Stimulated activated CD8-positive, alpha-beta memory T cell treated with anti-CD3 and anti-CD28 coated beads, Interleukin-12 subunit alpha, Interleukin-12 subunit beta, amount 100 ng/mL, for 1 hour (primary cell): ENCODE data around the gene ZBTB38.

Source experiments
- DNase-seq: peaks from one replicate; pipeline ENCODE4 v3.0.0-alpha.2; 2020; ENCODE audit warnings: low read depth

The ZBTB38 gene

DNA sequence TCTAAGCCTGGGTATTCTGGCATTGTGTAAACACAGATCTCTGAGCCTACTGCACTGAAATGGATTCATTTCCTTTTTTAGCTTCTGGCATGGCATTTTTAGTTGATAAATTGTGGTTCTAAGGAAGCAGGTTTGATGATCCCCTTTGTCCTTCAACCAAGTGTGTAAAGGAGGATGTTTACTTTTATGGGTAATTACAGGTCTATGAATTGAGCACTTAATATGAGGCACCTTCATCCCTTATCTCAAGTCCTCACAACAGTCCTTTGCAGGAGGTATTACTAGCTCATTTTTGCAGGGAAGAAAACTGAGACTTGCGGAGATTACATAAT, 30.8 kb upstream of the ZBTB38 start:
- DNase-seq, result no peak

DNA sequence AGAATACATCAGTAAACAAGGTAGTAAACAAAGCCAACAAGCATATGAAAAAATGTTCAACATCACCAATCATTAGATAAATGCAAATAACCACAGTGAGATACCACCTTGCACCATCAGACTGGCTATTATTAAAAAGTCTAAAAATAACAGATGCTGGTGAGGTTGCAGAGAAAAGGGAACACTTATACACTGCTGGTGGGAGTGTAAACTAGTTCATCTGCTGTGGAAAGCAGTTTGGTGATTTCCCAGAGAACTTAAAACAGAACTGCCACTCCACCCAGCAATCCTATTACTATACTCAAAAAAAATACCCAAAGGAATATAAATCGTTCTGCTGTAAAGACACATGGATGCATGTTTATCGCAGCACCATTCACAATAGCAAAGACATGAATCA, 30.3 kb upstream of the ZBTB38 start:
- no peak for DNase-seq

DNA sequence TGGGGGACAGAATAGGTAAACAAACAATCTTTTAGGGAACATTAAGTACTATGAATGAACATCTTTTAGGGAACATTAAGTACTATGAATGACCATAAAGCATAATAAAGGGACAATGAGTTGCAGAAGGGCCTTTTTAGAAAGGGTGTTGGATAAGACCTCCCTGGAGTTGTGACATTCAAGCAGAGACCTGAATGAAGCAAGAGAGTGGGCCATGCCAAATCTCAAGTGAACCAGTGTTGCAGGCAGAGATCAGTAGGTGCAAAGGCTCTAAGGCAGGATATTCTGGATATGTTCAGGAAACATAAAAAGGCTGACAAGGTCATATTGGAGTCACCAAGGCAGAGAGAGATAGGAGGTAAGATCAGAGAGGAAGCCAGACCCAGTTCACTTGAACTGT, 29.4 kb upstream of the ZBTB38 start:
- no peak for DNase-seq

DNA sequence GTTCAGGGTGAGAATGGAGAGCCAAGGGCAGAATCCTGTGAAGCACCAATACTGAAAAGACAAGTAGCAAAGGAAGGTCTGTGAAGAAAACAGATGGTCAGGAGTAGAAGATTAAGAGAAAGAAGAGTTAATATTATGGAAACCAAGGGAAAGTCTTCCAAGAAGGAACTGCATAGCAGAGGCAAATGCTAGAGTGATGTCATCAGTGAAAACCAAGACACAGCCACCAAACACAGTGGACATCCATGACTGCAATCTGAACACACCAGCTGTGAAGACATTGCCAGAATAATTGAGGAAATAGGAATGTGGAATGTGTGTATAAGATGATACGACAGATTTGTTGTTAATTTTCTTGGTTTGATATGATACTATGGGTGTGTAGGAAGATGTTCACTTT, 26.8 kb upstream of the ZBTB38 start:
- DNase-seq, result no peak

DNA sequence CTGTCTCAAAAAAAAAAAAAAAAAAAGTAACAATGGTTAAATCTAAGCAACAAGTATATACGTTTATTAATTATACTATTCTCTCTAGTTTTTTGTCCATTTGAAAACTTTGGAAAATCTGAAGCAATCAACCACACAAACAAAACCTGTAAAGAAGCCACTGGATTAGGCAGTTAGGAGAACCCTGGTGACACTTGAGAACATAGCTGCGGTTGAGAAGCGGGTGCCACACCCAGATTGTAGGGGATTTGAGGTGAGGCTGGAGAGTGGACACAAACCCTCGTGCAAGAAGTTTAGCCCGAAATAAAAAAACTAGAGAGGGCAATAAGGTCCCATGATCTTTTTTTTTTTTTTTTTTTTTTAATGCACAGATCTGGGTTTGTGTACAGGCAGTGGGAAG, 25.9 kb upstream of the ZBTB38 start:
- no peak for DNase-seq

DNA sequence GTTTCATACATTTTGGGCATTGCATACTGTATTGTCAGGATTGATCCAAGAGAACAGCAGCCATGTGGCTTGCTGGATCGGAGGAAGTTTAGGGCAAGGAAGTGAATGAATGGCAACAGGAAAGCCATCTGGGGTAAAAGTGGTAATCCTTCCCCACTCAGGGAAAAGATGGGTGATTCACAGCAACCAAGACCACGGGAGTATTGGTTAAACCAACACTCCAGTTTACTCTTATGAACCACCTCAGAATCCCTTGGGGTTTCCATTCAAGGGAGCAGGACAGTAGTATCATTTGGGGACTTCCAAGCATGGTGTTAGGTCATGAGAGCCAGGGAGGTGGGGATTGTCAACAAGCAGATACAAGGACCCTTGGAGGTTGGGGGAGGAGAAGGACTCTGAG, 25.2 kb upstream of the ZBTB38 start:
- DNase-seq, result no peak

DNA sequence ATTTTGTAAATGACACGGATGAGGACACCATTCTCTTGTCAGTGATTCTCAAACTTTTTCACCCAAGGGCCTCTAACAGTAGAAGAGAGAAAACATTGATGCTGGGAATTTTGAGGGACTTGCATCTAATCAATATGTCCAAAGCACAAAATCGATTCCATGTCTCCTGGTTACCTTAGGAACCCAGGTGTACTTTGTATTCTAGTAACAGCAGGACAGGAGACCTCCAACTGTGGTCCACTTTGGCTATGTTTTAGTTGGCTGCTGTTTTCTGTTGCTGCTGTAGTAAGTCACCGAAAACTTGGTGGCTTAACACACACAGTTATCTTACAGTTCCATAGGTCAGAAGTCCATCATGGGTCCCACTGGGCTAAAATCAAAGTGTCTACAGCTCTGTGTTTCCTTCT, 24.4 kb upstream of the ZBTB38 start:
- no peak for DNase-seq

DNA sequence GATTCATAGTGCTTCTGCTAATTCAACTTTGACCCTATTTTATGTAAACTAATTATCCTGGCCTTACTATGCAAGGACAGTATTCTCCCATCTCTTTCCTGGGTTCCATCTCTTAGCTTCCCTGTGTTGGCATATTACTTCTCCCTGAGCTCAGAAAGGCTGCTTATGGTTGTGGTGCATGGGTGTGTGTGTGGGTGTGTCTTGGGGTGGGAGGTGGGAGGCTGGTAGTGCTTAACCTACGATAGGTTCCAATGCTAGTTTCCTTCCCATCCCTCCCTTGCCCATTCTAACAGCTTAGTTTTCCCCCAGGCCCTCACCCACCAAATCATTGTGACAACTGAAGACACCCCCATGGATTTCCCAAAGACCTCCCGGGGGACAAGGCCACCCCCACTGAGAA, 22.8 kb upstream of the ZBTB38 start:
- DNase-seq, result no peak

DNA sequence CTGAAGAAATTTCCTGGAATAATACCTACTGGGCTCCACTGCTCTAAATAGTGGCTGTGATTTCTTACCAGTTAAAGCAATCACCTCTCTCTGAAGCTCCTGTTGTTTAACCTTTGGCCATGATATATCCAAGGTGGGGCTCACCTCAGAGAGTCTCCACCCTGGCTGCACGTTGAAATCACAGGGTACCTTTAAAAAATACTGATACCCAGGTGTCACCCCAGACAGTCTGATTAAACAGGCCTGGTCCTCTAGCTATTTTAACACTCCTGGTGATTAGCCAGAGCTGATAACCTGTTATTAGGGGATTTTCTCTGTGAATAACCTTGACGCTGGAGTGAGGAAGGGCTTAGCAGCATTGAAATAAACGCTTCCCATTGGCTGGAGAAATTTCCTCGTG, 22.3 kb upstream of the ZBTB38 start:
- no peak for DNase-seq

DNA sequence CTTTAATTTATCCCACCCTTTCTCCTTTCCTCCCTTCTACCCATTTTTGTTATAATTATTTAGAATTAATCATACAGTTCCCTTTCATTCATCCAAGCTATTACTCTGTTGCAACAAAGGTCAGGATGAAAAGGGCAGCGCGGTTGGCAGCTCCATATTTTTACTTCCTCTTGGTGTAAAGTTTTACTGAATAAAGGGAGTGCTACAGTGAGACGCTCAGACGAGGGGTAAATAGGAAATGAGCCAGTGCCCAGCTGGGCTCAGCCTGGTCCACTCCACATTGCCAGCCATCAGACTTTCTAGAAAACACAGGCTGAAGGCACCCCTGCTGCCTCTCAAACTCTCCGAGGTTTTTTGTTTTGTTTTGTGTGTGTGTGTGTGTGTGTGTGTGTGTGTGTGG, 21.9 kb upstream of the ZBTB38 start:
- no peak for DNase-seq

DNA sequence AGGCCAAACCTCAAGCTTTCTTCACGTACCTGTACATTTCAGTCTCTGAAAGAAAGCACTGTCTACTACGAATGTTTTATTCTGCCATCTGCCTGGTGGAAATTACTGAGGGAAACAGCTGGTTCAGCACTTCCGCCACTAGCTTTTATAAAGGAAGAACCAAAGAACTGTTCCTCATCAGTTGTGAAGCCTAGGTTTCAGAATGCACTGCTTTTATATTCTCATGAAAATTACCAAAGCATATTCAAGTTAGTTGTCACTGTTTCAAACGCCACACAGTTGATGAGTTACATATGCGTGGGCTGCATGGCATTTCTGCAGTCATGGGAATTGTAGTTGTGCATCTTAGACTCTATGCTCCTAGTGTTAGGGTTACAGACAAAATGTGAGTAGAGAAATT, 21.5 kb upstream of the ZBTB38 start:
- DNase-seq, result no peak

DNA sequence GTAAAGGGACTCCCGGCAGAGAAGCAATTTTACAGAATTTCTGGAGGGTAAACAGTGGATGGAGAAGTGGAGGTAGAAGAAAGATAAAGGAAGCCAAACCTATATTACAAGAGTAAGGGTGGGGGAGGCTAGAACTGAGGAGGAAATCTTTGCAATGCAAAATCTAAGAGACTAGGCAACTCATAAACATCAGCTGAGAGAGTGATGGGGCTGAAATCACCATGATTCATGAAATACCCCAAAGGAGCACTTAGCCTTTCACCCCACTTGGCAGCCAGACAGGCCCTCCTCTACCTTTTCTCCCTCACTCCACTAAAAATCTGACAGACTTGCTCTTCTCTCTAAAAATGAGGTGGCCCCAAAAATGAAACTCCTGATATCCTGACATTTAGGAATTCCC, 19.5 kb upstream of the ZBTB38 start:
- no peak for DNase-seq

DNA sequence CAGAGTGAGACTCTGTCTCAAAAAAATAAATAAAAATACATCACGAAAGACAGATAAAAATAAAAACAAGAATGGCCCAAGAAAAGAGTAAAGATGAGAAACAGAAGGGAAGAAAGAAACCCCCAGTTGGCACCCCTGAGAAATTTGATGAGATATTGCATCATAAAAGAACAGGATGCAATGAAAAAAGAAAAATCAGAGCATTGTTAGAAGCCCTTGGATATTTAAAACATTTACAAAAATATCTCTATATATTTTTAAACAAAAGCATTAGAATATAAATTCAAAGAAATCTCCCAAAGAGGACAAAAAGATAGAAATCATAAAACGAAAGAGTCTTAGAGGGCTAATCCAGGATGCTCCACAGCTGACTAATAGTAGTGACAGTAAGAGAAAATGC, 18.6 kb upstream of the ZBTB38 start:
- DNase-seq, result no peak

DNA sequence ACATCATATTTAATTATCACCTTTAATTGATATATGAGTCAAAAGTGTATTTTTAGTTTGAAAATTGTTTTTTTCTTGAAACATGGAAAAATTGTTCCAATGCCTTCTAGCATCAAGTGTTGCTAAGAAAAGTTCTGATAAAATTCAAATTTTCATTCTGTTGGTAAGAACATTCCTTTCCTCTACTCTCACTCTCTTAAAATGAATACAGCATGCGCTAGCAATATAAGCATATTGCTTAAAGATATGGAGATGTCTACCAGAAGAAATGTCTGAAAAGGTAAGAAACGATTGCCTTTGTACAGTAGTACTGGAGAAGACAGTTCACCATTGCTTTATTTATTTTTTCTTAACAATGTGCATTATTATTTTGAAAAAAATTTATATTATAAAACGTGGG, 17.6 kb upstream of the ZBTB38 start:
- DNase-seq, result no peak

DNA sequence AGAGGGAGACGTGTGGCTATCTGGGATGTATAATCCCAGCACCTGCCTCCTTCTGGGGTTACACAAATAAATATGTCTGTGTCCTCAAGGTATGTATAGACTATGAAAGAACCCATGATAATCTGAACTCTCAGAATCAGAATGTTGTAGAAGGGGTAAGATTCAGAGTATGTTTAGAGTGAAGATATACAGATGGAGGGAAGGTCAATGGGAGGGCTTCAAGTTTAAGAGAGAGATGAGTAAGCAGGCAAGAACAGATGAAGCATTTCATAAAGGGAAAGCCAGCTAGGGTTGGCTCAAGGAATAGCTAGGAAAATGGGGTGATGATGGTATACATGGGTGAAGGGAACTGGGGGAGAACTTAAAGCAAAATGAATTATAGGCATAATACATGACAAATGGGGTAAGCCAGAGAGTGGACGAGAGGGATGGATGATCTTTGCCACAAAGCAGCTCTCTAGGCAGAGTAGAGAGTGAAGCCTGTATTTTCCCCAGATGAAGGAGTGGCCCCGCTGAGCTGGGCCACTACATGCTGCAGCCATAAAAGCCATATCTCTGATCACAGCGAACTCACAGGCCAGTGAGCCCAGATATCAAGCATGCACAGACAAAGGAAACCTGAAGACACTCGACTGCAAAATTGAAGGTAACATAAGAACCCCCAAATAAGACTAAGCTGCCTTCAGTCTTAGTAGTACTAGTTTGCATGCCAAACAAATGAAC, 15.9 kb upstream of the ZBTB38 start:
- DNase-seq, result no peak

DNA sequence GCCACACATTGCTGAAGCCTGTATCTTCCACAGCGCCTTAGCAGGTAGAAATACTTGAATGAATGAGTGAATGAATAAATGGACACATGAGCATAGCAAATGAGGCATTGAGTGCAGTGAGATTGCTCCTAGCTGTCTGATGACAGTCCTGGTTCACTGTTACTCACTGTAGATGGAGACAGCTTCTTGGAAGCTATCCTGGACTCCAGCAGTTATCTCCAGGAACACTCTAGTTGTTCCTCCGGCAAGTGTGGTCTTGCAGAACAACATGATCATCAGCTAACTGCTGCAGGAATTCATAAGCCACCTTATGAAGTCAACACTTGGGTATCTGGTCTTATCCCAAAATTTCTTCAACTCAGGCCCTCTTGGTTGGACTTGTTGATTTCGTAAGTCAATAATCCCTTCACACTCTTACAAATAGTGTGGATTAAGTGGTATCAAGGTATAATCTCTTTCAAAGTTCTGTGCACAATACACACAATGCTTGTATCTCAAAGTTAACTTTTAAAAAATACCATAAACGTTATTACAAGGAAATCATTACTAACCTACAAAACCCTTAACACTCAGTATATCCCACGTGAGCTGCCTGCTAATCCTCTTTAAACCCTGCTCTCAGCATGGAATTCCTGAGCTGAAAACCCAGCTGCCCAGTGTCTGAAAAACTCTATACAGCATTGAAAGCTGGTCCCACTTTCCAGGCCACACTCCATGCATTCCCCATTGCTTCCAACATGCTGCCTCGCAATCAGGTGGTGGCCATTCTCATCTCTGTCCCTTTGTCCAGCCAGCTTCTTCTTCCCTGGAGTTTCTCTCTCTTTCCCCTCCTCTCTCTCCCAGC, 14.4 kb upstream of the ZBTB38 start:
- no peak for DNase-seq

DNA sequence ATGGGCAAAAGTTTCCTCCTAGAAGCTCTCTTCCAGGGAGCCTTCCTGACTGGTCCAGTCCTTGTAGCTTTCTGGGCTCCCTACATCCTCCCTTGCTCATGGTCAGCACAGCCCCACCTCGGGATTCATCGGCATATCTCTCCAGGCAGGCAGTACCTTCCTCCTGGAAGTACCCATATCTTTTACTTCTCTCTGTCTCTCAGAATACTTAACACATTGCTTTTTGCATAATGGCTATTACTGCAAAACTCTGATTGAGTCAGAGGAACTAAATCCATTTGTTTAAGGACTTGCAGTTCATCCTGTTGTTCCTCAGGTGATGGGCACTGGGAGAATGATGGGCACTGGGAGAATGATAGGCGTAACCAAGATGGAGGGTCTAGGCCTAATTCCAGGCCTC, 13.8 kb upstream of the ZBTB38 start:
- DNase-seq, result no peak

DNA sequence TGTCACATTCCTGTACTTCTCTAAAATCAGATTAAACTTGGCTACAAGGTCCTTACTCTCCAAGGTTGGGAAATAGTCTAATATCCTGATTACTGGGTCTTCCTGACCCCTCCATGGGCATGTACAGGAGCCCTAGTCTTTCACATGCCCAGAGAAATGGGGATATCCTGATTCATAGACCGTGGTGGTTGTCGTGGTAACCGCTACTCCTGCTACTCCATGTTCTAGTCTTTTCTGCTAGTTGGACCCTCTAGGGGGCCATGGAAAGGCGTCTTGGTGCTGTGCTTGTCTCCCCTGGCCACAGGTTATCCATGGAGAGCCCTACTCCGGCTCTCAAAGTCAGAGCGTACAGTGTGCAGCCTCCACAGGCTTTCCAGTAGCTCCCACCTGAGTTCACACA, 13.1 kb upstream of the ZBTB38 start:
- no peak for DNase-seq

DNA sequence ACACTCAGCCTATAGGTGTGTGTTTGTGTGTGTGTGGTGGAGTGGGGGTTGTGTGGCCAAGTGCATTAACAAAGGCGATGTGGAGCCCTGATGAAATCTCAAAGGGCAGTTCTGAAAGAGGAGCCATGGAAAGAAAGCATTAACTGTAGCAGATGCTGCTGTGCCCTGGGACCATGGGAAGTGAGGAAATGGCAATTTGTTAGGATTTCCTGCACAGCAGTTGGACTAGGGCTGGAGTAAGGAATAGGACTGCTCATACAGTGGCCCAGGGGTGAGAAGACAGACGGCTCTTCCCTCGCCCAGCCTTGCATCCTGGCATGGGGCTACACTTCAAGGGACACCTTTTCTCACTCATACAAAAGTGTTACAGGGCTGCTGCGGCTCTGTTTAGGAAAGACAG, 12.3 kb upstream of the ZBTB38 start:
- no peak for DNase-seq

DNA sequence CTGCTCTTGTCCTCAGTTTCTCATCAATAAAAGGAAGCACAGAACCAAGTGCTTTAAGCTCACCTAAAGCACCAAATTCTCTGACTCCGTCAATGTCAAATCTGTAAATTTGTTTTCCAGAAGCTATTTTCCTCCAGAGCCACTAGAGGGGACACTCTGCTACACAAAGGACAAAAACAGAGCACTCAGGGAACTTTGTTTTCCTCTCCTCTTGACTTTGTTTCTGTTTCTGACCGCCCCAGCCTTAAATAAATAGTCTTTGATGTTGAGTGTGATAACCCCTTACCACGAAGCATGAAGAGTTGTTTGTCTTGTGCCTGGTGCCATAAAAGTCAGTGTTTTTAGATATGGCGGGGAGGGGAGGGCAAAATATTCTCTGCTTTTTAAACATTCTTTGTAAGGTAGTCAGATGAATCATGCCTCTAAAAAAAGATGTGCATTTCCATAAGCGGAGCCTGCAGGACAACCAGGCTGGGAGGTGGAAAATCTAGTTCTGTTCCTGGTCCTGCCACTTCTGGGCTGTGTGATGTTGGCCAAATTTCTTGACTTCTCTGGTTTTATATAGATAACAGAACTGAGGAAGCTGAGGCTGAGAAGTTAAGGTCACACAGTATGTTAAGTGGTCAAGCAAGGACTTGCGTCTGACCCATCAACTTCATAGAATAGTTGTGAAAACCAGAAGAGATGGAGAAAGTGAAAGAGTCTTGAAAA, 7.3 kb upstream of the ZBTB38 start:
- no peak for DNase-seq

DNA sequence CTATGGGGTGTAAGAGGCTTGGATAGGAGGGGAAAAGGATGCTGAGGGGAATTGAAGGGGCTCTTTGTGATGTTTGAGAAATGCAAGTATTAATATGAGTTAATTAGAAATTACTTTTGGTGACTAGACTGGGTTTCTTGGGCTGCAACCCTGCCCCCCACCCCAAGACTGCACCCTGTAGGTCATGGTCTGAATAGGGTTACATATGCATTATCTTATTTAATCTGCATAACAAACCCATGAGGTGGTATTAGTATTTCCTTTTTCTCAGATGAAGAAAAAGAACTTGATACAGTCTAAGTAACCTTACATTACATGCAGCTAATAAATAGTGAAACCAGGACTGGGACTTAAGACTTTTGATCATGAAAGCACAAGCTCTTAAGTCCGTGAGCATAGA, 5.6 kb upstream of the ZBTB38 start:
- no peak for DNase-seq

DNA sequence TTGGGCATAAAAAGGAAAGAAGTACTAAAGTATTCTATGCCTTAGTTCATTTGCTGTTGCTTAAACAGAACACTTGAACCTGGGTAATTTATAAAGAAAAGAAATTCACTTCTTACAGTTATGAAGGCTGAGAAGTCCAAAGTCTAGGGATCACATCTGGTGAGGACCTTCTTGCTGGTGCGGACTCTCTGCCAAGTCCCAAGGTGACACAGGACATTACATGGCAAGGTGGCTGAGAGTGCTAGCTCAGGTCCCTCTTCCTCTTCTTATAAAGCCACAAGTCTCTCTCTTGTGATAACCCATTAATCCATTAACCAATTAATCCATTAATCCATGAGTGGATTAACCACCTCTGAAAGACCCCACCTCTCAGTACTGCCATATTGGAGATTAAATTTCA, 3.1 kb upstream of the ZBTB38 start:
- DNase-seq, result no peak

DNA sequence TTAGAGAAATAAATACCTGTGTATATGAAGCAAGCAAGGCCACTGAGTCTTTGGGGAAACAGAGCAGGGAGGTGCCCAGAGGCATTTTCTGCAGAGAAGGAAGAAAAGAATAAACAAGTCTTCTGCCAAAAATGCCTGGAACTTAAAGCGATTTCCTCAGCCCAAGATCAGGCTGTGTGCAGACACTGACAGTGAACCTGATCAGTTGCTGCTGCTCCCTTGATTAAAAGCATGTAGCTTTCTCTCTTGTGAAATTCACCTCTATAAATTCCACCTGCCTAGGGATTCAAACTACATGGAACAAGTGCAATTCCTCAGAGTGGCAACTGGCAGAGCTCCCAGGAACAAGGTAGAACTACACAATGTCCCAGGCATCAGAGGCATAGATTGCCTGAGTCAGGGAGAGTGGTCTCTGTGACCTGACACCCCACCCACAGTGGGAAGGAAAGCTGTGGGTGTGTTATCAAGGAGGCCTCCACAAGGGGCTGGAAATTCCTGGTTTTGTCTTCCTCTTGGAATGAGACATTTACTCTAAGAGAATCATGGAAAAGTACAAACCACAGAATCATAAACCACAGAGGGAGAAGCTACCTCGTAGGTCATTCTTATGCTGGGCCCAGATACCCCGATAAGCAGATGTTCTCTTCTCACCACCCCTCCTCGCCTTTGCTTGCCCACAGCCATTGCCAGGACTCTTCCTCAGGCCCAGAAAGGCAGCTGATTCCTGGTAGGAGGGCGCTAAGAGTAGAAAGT, 1.8 kb upstream of the ZBTB38 start:
- no peak for DNase-seq
